SH-SY5Y (cell line): ENCODE results near the gene KAT6B.

Experiments
- GATA2 ChIP-seq: IDR thresholded peaks from 2 replicates; pipeline ENCODE4 v1.6.1; 2011; ENCODE audit warnings: mild to moderate bottlenecking, low read depth, low read length
- GATA3 ChIP-seq: IDR thresholded peaks from 2 replicates; pipeline ENCODE4 v1.6.1; 2011; ENCODE audit warnings: low read depth, mild to moderate bottlenecking, low read length, moderate library complexity

DNA sequence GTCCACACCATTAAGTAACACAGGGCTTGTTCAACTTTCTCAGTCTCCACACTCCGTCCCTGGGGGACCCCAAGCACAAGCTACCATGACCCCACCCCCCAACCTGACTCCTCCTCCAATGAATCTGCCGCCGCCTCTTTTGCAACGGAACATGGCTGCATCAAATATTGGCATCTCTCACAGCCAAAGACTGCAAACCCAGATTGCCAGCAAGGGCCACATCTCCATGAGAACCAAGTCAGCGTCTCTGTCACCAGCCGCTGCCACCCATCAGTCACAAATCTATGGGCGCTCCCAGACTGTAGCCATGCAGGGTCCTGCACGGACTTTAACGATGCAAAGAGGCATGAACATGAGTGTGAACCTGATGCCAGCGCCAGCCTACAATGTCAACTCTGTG, 204.0 kb downstream of the KAT6B start:
- TF ChIP-seq GATA2: no peak
- TF ChIP-seq GATA3: no peak
